K562 (cell line): Measurements from ENCODE around the gene GJC2. TPM values are rescaled to one million over a fixed set of nuclear protein-coding genes. Genes with fewer than 3 reads are reported as not detected.

Experiments
- ATF3 ChIP-seq, 2 experiments: fragments of 450-650 bp in 1 of 2; sonication (generic) in 1 of 2; formaldehyde crosslinking in 1 of 2; IDR thresholded peaks in 1 of 2; conservative IDR thresholded peaks in 1 of 2; 2 replicates each; pipeline versions ENCODE4 v1.6.1 to v1.8.1; 2016 to 2023; ENCODE audit warnings: mild to moderate bottlenecking in 2 of 2, moderate library complexity in 2 of 2, inconsistent platforms in 1 of 2, missing genetic modification reagents in 1 of 2
- ATF6 ChIP-seq: sonication (generic); formaldehyde crosslinking; IDR thresholded peaks from 2 replicates; pipeline ENCODE4 v1.4.0; 2020; ENCODE audit warnings: mild to moderate bottlenecking, missing genetic modification reagents
- ELF2 ChIP-seq: fragments of 250-450 bp; sonication (Bioruptor Pico); IDR thresholded peaks from 2 replicates; pipeline ENCODE4 v1.5.0; 2021; ENCODE audit warnings: mild to moderate bottlenecking
- FOXA1 ChIP-seq: fragments of 450-650 bp; IDR thresholded peaks from 2 replicates; pipeline ENCODE4 v1.6.1; 2016; ENCODE audit warnings: mild to moderate bottlenecking, borderline replicate concordance
- HIVEP1 ChIP-seq: fragments of 250-450 bp; sonication (Bioruptor Pico); IDR thresholded peaks from 2 replicates; pipeline ENCODE4 v1.4.0; 2020; ENCODE audit warnings: mild to moderate bottlenecking
- KAT2B ChIP-seq: IDR thresholded peaks from one replicate; pipeline ENCODE4 v1.6.1; 2012; ENCODE audit warnings: low read depth, mild to moderate bottlenecking, control low read depth, inconsistent platforms, low read length, moderate library complexity
- KDM4B ChIP-seq, 2 experiments: fragments of 450-650 bp in 1 of 2; sonication (generic) in 1 of 2; IDR thresholded peaks; 2 replicates each; pipeline ENCODE4 v1.6.1; 2016 to 2017; ENCODE audit warnings: borderline replicate concordance in 2 of 2, antibody characterized with exemption in 1 of 2, low read depth in 1 of 2, mild to moderate bottlenecking in 1 of 2
- MCM2 ChIP-seq: fragments of 450-650 bp; IDR thresholded peaks from 2 replicates; pipeline ENCODE4 v1.6.1; 2017; ENCODE audit warnings: low read depth, mild to moderate bottlenecking
- PATZ1 ChIP-seq: fragments of 250-450 bp; sonication (Bioruptor Pico); IDR thresholded peaks from 2 replicates; pipeline ENCODE4 v1.5.0; 2020; ENCODE audit warnings: mild to moderate bottlenecking, borderline replicate concordance
- STAT6 ChIP-seq: sonication (generic); formaldehyde crosslinking; IDR thresholded peaks from 2 replicates; pipeline ENCODE4 v1.8.1; 2023; ENCODE audit warnings: mild to moderate bottlenecking, missing genetic modification reagents
- ZNF695 ChIP-seq: fragments of 450-650 bp; formaldehyde crosslinking; IDR thresholded peaks from 2 replicates; pipeline ENCODE4 v1.4.0; 2020; ENCODE audit warnings: mild to moderate bottlenecking, moderate library complexity
- ZNF717 ChIP-seq: fragments of 250-450 bp; sonication (Bioruptor Pico); IDR thresholded peaks from 2 replicates; pipeline ENCODE4 v1.5.0; 2021
- polyA plus RNA-seq, 8 experiments: library from polyadenylated mRNA; depleted of rRNA in 4 of 8; stranded (reverse) in 5 of 8; unstranded in 3 of 8; fragments of >200 nt; fragmentation: Nextera tagmentation in 2 of 8; fragmentation: Illumina TruSeq in 1 of 8; extraction: Ambion mirVana in 2 of 8; extraction: Trizol in 1 of 8; gene quantifications; 2 replicates each; pipeline versions ENCODE4 v1.2.1 to v1.2.3, GENCODE V29; 2011 to 2014; ENCODE audit warnings: inconsistent platforms in 1 of 8, missing spikeins in 1 of 8
- total RNA-seq, 7 experiments: library from RNA; depleted of rRNA in 6 of 7; stranded (reverse); fragments of >200 nt in 6 of 7; fragmentation: Illumina TruSeq in 2 of 7; extraction: Trizol in 2 of 7; gene quantifications; 2 replicates each; pipeline versions ENCODE4 v1.2.1 to v1.2.3, GENCODE V29; 2011 to 2021; ENCODE audit warnings: low replicate concordance in 1 of 7
- TF ChIP-seq, protein P1 (sequence below): fragments of 250-450 bp; sonication (Bioruptor Pico); IDR thresholded peaks from 2 replicates; pipeline ENCODE4 v1.8.0; 2022; ENCODE audit warnings: inconsistent platforms, mild to moderate bottlenecking, moderate library complexity, borderline replicate concordance
- TF ChIP-seq, protein P2 (sequence below): IDR thresholded peaks from 2 replicates; pipeline ENCODE4 v1.6.1; 2011; ENCODE audit not compliant: insufficient read length; ENCODE audit errors: extremely low read depth

The GJC2 gene
- total and polyA plus RNA-seq, 9 of the 15 experiments (the other 6 are each of a cell fraction or from before 2014, with no cell fraction given): 0.03 to 0.62 (median 0.11) TPM; not detected in 2

DNA sequence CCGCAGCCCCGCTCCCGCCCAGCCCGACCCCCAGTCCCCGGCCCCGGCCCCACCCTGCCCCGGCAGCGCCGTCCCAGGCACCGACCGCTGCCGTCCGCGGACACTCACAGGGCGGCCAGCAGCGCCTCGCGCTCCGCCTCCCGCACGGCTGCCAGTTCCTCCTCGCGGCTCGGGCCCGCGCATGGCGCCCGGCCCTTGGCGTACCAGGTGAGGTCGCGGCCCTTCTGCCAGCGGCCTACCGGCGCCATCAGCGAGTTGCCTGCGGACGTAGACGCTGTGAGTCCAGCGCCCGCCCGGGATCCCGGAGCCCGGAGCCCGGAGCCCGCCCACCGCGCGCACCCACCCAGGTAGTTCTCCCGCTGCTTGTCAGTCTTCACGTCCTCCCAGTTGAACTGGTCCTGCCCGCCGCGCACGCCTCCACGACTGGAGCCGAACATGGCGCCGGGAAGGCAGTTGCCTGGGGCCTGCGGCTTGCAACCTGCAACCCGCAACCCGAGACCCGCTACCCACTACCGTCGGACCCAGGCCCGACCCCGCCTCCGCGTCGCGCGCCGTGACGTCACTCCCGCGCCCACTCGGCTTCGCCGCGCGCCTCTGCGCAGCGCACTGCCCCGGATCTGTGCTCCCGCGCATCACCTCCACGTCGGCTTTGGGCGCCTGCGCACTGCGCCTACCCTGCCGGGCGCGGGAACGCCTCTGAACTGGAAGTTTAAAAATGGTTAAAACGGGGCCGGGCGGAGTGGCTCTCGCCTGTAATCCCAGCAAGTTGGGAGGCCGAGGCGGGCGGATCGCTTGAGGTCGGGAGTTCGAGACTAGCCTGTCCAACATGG, 46.7 kb upstream of the GJC2 start, which contains the start of gene C1orf35 (continued):
- TF ChIP-seq STAT6: peak; percentile 97
- TF ChIP-seq ELF2 (CRISPR knock-in tag): peak; percentile 82
- no peak for TF ChIP-seq ZNF695 (CRISPR knock-in tag)
- no peak for TF ChIP-seq MCM2
- no peak for TF ChIP-seq KAT2B
- no peak for TF ChIP-seq ZNF717 (CRISPR knock-in tag)
- TF ChIP-seq, protein P1, sequence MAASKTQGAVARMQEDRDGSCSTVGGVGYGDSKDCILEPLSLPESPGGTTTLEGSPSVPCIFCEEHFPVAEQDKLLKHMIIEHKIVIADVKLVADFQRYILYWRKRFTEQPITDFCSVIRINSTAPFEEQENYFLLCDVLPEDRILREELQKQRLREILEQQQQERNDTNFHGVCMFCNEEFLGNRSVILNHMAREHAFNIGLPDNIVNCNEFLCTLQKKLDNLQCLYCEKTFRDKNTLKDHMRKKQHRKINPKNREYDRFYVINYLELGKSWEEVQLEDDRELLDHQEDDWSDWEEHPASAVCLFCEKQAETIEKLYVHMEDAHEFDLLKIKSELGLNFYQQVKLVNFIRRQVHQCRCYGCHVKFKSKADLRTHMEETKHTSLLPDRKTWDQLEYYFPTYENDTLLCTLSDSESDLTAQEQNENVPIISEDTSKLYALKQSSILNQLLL (CRISPR knock-in tag): no peak
- TF ChIP-seq KDM4B (IDR thresholded peaks at IDR 0.05; ENCODE audit: borderline replicate concordance in 2 of 2, low read depth in 1 of 2): no peak
- TF ChIP-seq HIVEP1 (CRISPR knock-in tag): 0 out of 2 replicates have a peak, but pooled peaks have one; percentile 18
- peak; percentile 38; the same call in 1 of the 2 replicates for TF ChIP-seq ATF6
- TF ChIP-seq PATZ1: no peak
- TF ChIP-seq ATF3 (IDR thresholded peaks at IDR 0.05): peak; percentile 92
- TF ChIP-seq ATF3 (CRISPR knock-in tag; conservative IDR thresholded peaks at IDR 0.05): peak; percentile 61; the same call in 1 of the 2 replicates
- TF ChIP-seq, protein P2, sequence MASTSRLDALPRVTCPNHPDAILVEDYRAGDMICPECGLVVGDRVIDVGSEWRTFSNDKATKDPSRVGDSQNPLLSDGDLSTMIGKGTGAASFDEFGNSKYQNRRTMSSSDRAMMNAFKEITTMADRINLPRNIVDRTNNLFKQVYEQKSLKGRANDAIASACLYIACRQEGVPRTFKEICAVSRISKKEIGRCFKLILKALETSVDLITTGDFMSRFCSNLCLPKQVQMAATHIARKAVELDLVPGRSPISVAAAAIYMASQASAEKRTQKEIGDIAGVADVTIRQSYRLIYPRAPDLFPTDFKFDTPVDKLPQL: no peak
- no peak for TF ChIP-seq FOXA1
